Activated effector memory CD4-positive, alpha-beta T cell treated with Interleukin-2 at 50 U/mL for 16 hours (primary cell): Measurements from ENCODE around the gene CLIP4.
"Not testable (repeated sequence)": the region's sequence is repeated elsewhere in the genome, so short reads cannot be mapped to it uniquely, and the experiment has no call there.

ENCODE experiments used
- DNase-seq: peaks from one replicate; pipeline ENCODE4 v3.0.0-alpha.2; 2020

Gene CLIP4

GRCh38 chr2:29114946-29115609, at the start of gene CLIP4:
TSS of gene CLIP4 (plus strand) at chr2:29115415. CDS start at chr2:29121389, 5,974 bp downstream.
- DNase-seq = peak; percentile 57

- DNase-seq = no peak
These were observed 48.8 kb upstream of the CLIP4 start for GRCh38 chr2:29066271-29066860.

GRCh38 chr2:29066997-29067605, 48.1 kb upstream of the CLIP4 start:
- no peak for DNase-seq

GRCh38 chr2:29068513-29068912, 46.7 kb upstream of the CLIP4 start:
- DNase-seq = no peak

GRCh38 chr2:29070526-29070925, 44.7 kb upstream of the CLIP4 start:
- DNase-seq = no peak

GRCh38 chr2:29071032-29071975, 43.9 kb upstream of the CLIP4 start:
- no peak for DNase-seq

GRCh38 chr2:29072251-29072650, 43.0 kb upstream of the CLIP4 start:
- DNase-seq = no peak

- DNase-seq = no peak
These were observed 42.1 kb upstream of the CLIP4 start for GRCh38 chr2:29072971-29073725.

GRCh38 chr2:29073933-29074332, 41.3 kb upstream of the CLIP4 start:
- DNase-seq = no peak

GRCh38 chr2:29074411-29074810, 40.8 kb upstream of the CLIP4 start, which contains the start of gene PCARE:
TSS of gene PCARE (minus strand) at chr2:29074523. CDS start at chr2:29074261, 262 bp downstream.
- no peak for DNase-seq

GRCh38 chr2:29075894-29076705, 39.1 kb upstream of the CLIP4 start:
- DNase-seq = no peak

- DNase-seq = no peak
These were observed 35.3 kb upstream of the CLIP4 start for GRCh38 chr2:29079887-29080286.

GRCh38 chr2:29080886-29081743, 34.1 kb upstream of the CLIP4 start:
- no peak for DNase-seq

- DNase-seq = no peak
These were observed 32.3 kb upstream of the CLIP4 start for GRCh38 chr2:29082804-29083495.

- no peak for DNase-seq
These were observed 30.7 kb upstream of the CLIP4 start for GRCh38 chr2:29084554-29084953.

- not testable (repeated sequence) for DNase-seq
These were observed 24.9 kb upstream of the CLIP4 start for GRCh38 chr2:29090311-29090710.

GRCh38 chr2:29096969-29097368, 18.2 kb upstream of the CLIP4 start:
- no peak for DNase-seq

GRCh38 chr2:29097569-29097968, 17.6 kb upstream of the CLIP4 start:
- DNase-seq = no peak

GRCh38 chr2:29100564-29100963, 14.7 kb upstream of the CLIP4 start:
- no peak for DNase-seq

- DNase-seq = no peak
These were observed 10.5 kb upstream of the CLIP4 start for GRCh38 chr2:29104688-29105087.
